HepG2 (cell line): Measurements from ENCODE around the gene OVCA2. TPM values are rescaled to one million over a fixed set of nuclear protein-coding genes. Genes with fewer than 3 reads are reported as not detected.

ENCODE experiments used
- ELF3 ChIP-seq: IDR thresholded peaks from 2 replicates; pipeline ENCODE4 v1.6.1; 2016; ENCODE audit warnings: missing genetic modification reagents, missing compliant biosample characterization
- ERF ChIP-seq: IDR thresholded peaks from 2 replicates; pipeline ENCODE4 v1.6.1; 2018; ENCODE audit warnings: missing biosample characterization, missing genetic modification reagents
- HIVEP1 ChIP-seq: sonication (generic); formaldehyde crosslinking; IDR thresholded peaks from 2 replicates; pipeline ENCODE4 v1.4.0; 2020; ENCODE audit warnings: mild to moderate bottlenecking, missing genetic modification reagents
- HOXA3 ChIP-seq: sonication (generic); formaldehyde crosslinking; IDR thresholded peaks from 2 replicates; pipeline ENCODE4 v1.5.0; 2020; ENCODE audit warnings: missing genetic modification reagents
- HOXA5 ChIP-seq: sonication (generic); formaldehyde crosslinking; IDR thresholded peaks from 2 replicates; pipeline ENCODE4 v1.4.0; 2020; ENCODE audit warnings: missing genetic modification reagents
- IKZF4 ChIP-seq: sonication (generic); formaldehyde crosslinking; IDR thresholded peaks from 2 replicates; pipeline ENCODE4 v1.5.1; 2020; ENCODE audit warnings: borderline replicate concordance, mild to moderate bottlenecking, low read depth, missing genetic modification reagents; ENCODE audit errors: not compliant biosample characterization
- IRF1 ChIP-seq: sonication (generic); formaldehyde crosslinking; IDR thresholded peaks from 2 replicates; pipeline ENCODE4 v1.4.0; 2020; ENCODE audit warnings: low read depth, mild to moderate bottlenecking, missing genetic modification reagents
- IRF9 ChIP-seq: sonication (generic); formaldehyde crosslinking; IDR thresholded peaks from 2 replicates; pipeline ENCODE4 v1.8.0; 2022; ENCODE audit warnings: missing genetic modification reagents, mild to moderate bottlenecking, borderline replicate concordance
- IRX3 ChIP-seq: sonication (generic); formaldehyde crosslinking; IDR thresholded peaks from 2 replicates; pipeline ENCODE4 v1.8.1; 2023; ENCODE audit warnings: mild to moderate bottlenecking, low read depth, missing genetic modification reagents, borderline replicate concordance
- KLF6 ChIP-seq: IDR thresholded peaks from 2 replicates; pipeline ENCODE4 v1.8.0; 2016; ENCODE audit warnings: missing biosample characterization, missing genetic modification reagents
- MAF1 ChIP-seq: sonication (generic); formaldehyde crosslinking; IDR thresholded peaks from 2 replicates; pipeline ENCODE4 v1.5.0; 2020; ENCODE audit warnings: missing genetic modification reagents, borderline replicate concordance
- MBNL3 ChIP-seq: fragments of 250-450 bp; sonication (Bioruptor Pico); conservative IDR thresholded peaks from 2 replicates; pipeline ENCODE4 v1.8.0; 2022; ENCODE audit warnings: mild to moderate bottlenecking, inconsistent platforms
- MED8 ChIP-seq: sonication (generic); formaldehyde crosslinking; IDR thresholded peaks from 2 replicates; pipeline ENCODE4 v1.8.1; 2023; ENCODE audit warnings: mild to moderate bottlenecking, missing genetic modification reagents; ENCODE audit not compliant: insufficient replicate concordance
- MYC ChIP-seq: sonication (generic); formaldehyde crosslinking; IDR thresholded peaks from 2 replicates; pipeline ENCODE4 v1.9.0; 2021; ENCODE audit warnings: missing genetic modification reagents, borderline replicate concordance
- NCOA5 ChIP-seq: sonication (generic); formaldehyde crosslinking; IDR thresholded peaks from 2 replicates; pipeline ENCODE4 v1.4.0; 2020; ENCODE audit warnings: missing genetic modification reagents
- NR0B2 ChIP-seq: sonication (generic); formaldehyde crosslinking; IDR thresholded peaks from 2 replicates; pipeline ENCODE4 v1.4.0; 2020; ENCODE audit warnings: mild to moderate bottlenecking, missing genetic modification reagents
- SALL1 ChIP-seq: sonication (generic); formaldehyde crosslinking; IDR thresholded peaks from 2 replicates; pipeline ENCODE4 v1.8.0; 2022; ENCODE audit warnings: mild to moderate bottlenecking, missing genetic modification reagents
- SP1 ChIP-seq, 2 experiments: fragments of 450-650 bp in 1 of 2; sonication (generic) in 1 of 2; formaldehyde crosslinking in 1 of 2; IDR thresholded peaks; 2 replicates each; pipeline versions ENCODE4 v1.4.0 to v1.6.1; 2016 to 2020; ENCODE audit warnings: missing genetic modification reagents in 1 of 2
- ZBTB26 ChIP-seq: IDR thresholded peaks from 2 replicates; pipeline ENCODE4 v1.6.1; 2016; ENCODE audit warnings: missing compliant biosample characterization, missing genetic modification reagents, borderline replicate concordance
- ZNF234 ChIP-seq: sonication (generic); formaldehyde crosslinking; conservative IDR thresholded peaks from 2 replicates; pipeline ENCODE4 v1.5.1; 2020; ENCODE audit warnings: mild to moderate bottlenecking, missing genetic modification reagents
- ZNF512 ChIP-seq: sonication (generic); formaldehyde crosslinking; IDR thresholded peaks from 2 replicates; pipeline ENCODE4 v1.4.0; 2020; ENCODE audit warnings: mild to moderate bottlenecking, missing genetic modification reagents
- ZNF543 ChIP-seq: sonication (generic); formaldehyde crosslinking; IDR thresholded peaks from 2 replicates; pipeline ENCODE4 v1.4.0; 2020; ENCODE audit warnings: mild to moderate bottlenecking, missing genetic modification reagents
- ZNF773 ChIP-seq: sonication (generic); formaldehyde crosslinking; IDR thresholded peaks from 2 replicates; pipeline ENCODE4 v1.4.0; 2020; ENCODE audit warnings: missing genetic modification reagents, borderline replicate concordance
- ZNF777 ChIP-seq: sonication (generic); formaldehyde crosslinking; IDR thresholded peaks from 2 replicates; pipeline ENCODE4 v1.4.0; 2020; ENCODE audit warnings: missing genetic modification reagents
- polyA plus RNA-seq, 8 experiments: library from polyadenylated mRNA; depleted of rRNA in 3 of 8; stranded (reverse) in 7 of 8; unstranded in 1 of 8; fragments of >200 nt; fragmentation: Illumina TruSeq in 4 of 8; extraction: Trizol in 4 of 8; gene quantifications; 2 replicates each; pipeline versions ENCODE4 v1.2.1 to v1.2.3, GENCODE V29; 2011 to 2016; ENCODE audit warnings: low read depth in 4 of 8, missing spikeins in 1 of 8, mixed read lengths in 1 of 8; ENCODE audit not compliant: insufficient read depth in 1 of 8
- total RNA-seq, 5 experiments: library from RNA; depleted of rRNA; stranded (reverse); fragments of >200 nt; fragmentation: Illumina TruSeq; extraction: Trizol; gene quantifications; 2 replicates each; pipeline ENCODE4 v1.2.3, GENCODE V29; 2016; ENCODE audit warnings: low read depth in 1 of 5

The OVCA2 gene
- total and polyA plus RNA-seq, 2 of the 13 experiments (the other 11 are each of a cell fraction or from before 2014, with no cell fraction given), result 23.7 to 28.2 TPM

GRCh38 chr17:2041561-2042389 is at the start of gene OVCA2 (continued):
- TF ChIP-seq ELF3 (CRISPR knock-in tag), result peak; percentile 88
- TF ChIP-seq ZNF777, result peak; percentile 39; the same call in 1 of the 2 replicates
- TF ChIP-seq MYC (CRISPR knock-in tag), result peak; percentile 79; the same call in 1 of the 2 replicates
- TF ChIP-seq SALL1 (CRISPR knock-in tag), result peak; percentile 65
- TF ChIP-seq MBNL3, result no peak
- no peak for TF ChIP-seq NCOA5 (CRISPR knock-in tag)
- TF ChIP-seq IRF9 (CRISPR knock-in tag), result 0 out of 2 replicates have a peak, but pooled peaks have one; percentile 60
- peak; percentile 79; the same call in 1 of the 2 replicates for TF ChIP-seq ERF
- no peak; the same call in 1 of the 2 replicates for TF ChIP-seq IRX3 (CRISPR knock-in tag)
- TF ChIP-seq MAF1 (CRISPR knock-in tag), result peak; percentile 86
- TF ChIP-seq ZNF512 (CRISPR knock-in tag), result no peak
- peak; percentile 46 for TF ChIP-seq IKZF4 (CRISPR knock-in tag)
- peak; percentile 77; the same call in 1 of the 2 replicates for TF ChIP-seq ZNF543 (CRISPR knock-in tag)
- no peak for TF ChIP-seq ZNF234 (CRISPR knock-in tag)
- peak; percentile 28; the same call in 1 of the 2 replicates for TF ChIP-seq ZNF773 (CRISPR knock-in tag)
- TF ChIP-seq SP1 (IDR thresholded peaks at IDR 0.05), result no peak
- peak; percentile 88 for TF ChIP-seq SP1 (CRISPR knock-in tag; IDR thresholded peaks at IDR 0.05)
- TF ChIP-seq HOXA3 (CRISPR knock-in tag), result peak; percentile 97
- peak; percentile 57; the same call in 1 of the 2 replicates for TF ChIP-seq HIVEP1
- TF ChIP-seq HOXA5 (CRISPR knock-in tag), result peak; percentile 83; the same call in 1 of the 2 replicates
- TF ChIP-seq KLF6 (CRISPR knock-in tag), result peak; percentile 86; the same call in 1 of the 2 replicates
- TF ChIP-seq MED8 (CRISPR knock-in tag), result no peak
- TF ChIP-seq NR0B2 (CRISPR knock-in tag), result no peak; the same call in 1 of the 2 replicates
- no peak for TF ChIP-seq IRF1 (CRISPR knock-in tag)
- TF ChIP-seq ZBTB26 (CRISPR knock-in tag), result 0 out of 2 replicates have a peak, but pooled peaks have one; percentile 33
